ENCODE data around the gene AOPEP.
A peak's percentile ranks its signal among the peaks of the same experiment; 100 is the strongest.

Gene AOPEP

GRCh38 chr9:94899464-94900221 lies 173.1 kb downstream of the AOPEP start:
- no peak for DNase-seq (ENCODE audit: low spot score)

- no peak for DNase-seq (ENCODE audit: low spot score)
Measured at GRCh38 chr9:94900222-94901018, 173.9 kb downstream of the AOPEP start.

- DNase-seq (ENCODE audit: low spot score): no peak
Measured at GRCh38 chr9:94901019-94901363, 174.5 kb downstream of the AOPEP start.

- DNase-seq (ENCODE audit: low spot score): no peak
Measured at GRCh38 chr9:94903961-94904421, 177.5 kb downstream of the AOPEP start.

GRCh38 chr9:94904806-94905205 lies 178.3 kb downstream of the AOPEP start:
- DNase-seq (ENCODE audit: low spot score): no peak

GRCh38 chr9:94905606-94906005 lies 179.1 kb downstream of the AOPEP start:
- no peak for DNase-seq (ENCODE audit: low spot score)

- no peak for DNase-seq (ENCODE audit: low spot score)
Measured at GRCh38 chr9:94906181-94906580, 179.7 kb downstream of the AOPEP start.

- no peak for DNase-seq (ENCODE audit: low spot score)
Measured at GRCh38 chr9:94906713-94907112, 180.2 kb downstream of the AOPEP start.

GRCh38 chr9:94907264-94907936 lies 180.9 kb downstream of the AOPEP start:
- DNase-seq (ENCODE audit: low spot score): no peak

- DNase-seq (ENCODE audit: low spot score): no peak
Measured at GRCh38 chr9:94908011-94908563, 181.6 kb downstream of the AOPEP start.

- no peak for DNase-seq (ENCODE audit: low spot score)
Measured at GRCh38 chr9:94908583-94909249, 182.2 kb downstream of the AOPEP start.

GRCh38 chr9:94909250-94909894 lies 182.9 kb downstream of the AOPEP start:
- no peak for DNase-seq (ENCODE audit: low spot score)

GRCh38 chr9:94909965-94910730 lies 183.6 kb downstream of the AOPEP start:
- DNase-seq (ENCODE audit: low spot score): no peak

GRCh38 chr9:94911211-94911610 lies 184.7 kb downstream of the AOPEP start:
- DNase-seq (ENCODE audit: low spot score): no peak

- DNase-seq (ENCODE audit: low spot score): no peak
Measured at GRCh38 chr9:94911986-94912635, 185.6 kb downstream of the AOPEP start.

GRCh38 chr9:94912700-94913249 lies 186.3 kb downstream of the AOPEP start:
- DNase-seq (ENCODE audit: low spot score): peak; percentile 34

- DNase-seq (ENCODE audit: low spot score): no peak
Measured at GRCh38 chr9:94913550-94913949, 187.1 kb downstream of the AOPEP start.

GRCh38 chr9:94915476-94916450 lies 189.3 kb downstream of the AOPEP start:
- DNase-seq (ENCODE audit: low spot score): no peak

GRCh38 chr9:94916956-94917355 lies 190.5 kb downstream of the AOPEP start:
- DNase-seq (ENCODE audit: low spot score): peak; percentile 30

Data from iPS-NIHi11 (cell line).